ENCODE data around the gene NCOA7.

The NCOA7 gene

DNA sequence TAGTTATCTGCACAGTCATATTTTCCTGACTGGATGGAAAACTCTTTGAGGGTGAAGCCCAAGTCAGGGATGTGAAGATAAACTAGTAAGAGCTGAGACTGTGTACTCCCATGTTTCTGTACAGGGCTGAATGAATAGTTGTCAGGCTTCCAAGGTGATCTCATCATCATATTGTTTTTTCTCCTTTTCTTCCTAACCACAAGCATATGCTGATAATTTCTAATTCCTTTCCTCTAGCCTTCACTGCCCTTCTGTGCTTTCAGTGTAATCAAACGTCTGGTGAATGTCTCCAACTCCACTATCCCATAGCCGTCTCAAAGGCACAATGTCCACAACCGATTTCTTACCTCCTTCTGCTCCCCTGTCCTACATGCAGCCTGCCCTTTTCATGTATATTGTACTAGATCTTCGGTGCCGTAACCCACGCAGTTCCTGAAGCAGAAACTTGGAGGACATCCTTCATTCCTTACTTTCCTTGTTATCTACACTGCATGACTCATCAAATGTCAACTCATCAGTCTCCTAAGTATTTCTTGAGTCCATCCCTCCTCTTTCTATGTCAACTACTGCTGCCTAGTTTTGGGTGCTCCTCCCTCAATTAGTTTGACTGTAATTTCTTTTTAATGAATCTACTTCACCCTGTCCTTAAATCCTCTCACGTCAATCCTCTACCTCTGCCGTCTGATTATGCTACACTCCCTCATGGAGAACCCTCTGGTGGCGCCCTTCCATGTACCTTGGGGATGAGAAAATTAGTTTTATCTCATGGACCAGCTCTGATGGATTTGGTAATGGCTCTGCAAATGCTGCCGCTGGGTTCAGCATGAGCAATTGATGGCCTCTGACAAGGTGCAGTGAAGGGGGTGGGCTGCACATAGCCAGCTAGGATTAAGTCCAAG is 21.9 kb downstream of the NCOA7 start:
- peaks cover 99% of the 10 kb centered on the region for H3K4me1 ChIP-seq (ENCODE audit: control insufficient read depth, low read length)
- TF ChIP-seq EZH2phosphoT487 (IDR thresholded peaks at IDR 0.05; ENCODE audit: borderline replicate concordance, low read length) (no peak), CTCF (IDR thresholded peaks at IDR 0.05; ENCODE audit: low read depth, low read length, poor library complexity, severe bottlenecking) (no peak)
- H4K20me1 ChIP-seq (ENCODE audit: control insufficient read depth, insufficient read depth, low read depth, low read length): no peaks in the 10 kb centered on the region
- peak overlapping the region; percentile 68 for H3K4me3 ChIP-seq (ENCODE audit: low read length)
- H3K27me3 ChIP-seq (ENCODE audit: control insufficient read depth, low read length): no peaks in the 10 kb centered on the region
- H3K27ac ChIP-seq (ENCODE audit: low read depth, low read length): peak overlapping the region; percentile 88
- H3K36me3 ChIP-seq (ENCODE audit: control insufficient read depth, low read length): peaks cover 51% of the 10 kb centered on the region
- H3F3A ChIP-seq (ENCODE audit: control insufficient read depth, insufficient read depth): peaks cover 29% of the 10 kb centered on the region
- H3K9me3 ChIP-seq (ENCODE audit: control insufficient read depth, insufficient read depth, low read length): no peaks in the 10 kb centered on the region
- H3K4me2 ChIP-seq (ENCODE audit: low read length): peak overlapping the region; percentile 84
- no peaks in the 10 kb centered on the region for H3K9me2 ChIP-seq (replicated peaks; ENCODE audit: control insufficient read depth, low read length)
- H3K79me2 ChIP-seq (ENCODE audit: control insufficient read depth, low read length): peaks cover 100% of the 10 kb centered on the region

- H3K4me2 ChIP-seq (ENCODE audit: low read length): peak overlapping the region; percentile 75
- H3K27ac ChIP-seq (ENCODE audit: low read depth, low read length): peak overlapping the region; percentile 77
- H3K4me1 ChIP-seq (ENCODE audit: control insufficient read depth, low read length): peaks cover 88% of the 10 kb centered on the region
Measured at GRCh38 chr6:125814481-125814880, 23.7 kb downstream of the NCOA7 start.

DNA sequence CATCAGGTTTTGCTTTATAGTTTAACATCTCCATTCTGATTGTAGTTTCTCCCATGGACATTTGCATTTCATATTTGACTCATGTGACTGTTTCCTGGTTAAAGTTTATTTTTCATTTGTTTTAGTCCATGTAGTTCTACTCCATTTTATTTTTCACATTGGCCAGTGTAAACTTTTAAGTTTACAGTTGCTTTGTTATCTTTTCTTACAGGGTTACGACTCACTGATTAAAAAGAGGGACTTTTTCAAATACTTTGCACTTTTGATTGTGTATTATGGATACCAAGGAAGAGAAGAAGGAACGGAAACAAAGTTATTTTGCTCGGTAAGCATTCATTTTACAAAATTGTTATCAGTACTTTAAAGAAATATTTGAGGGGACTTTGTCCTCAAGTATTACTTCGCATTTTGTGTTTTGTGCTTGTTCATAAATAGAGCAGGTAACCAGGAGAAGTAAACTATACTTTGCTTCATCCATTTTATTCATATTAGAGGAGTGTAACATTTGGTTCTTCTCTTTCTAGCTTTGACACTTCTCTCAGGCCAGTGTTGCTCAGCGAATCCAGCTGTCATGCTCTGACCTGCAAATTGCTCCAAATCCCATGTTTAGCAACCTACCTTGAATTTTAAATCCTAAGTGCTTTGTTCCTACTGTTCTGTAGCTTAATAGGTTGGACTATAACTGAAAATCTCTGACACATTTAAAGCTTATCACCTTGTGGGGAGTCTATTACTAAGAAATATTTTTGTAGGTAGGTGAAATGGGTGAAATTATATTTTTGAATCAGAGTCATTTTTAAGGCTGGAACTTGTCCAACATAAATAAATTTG is 24.5 kb downstream of the NCOA7 start:
- Histone ChIP-seq H3K9me3 (ENCODE audit: control insufficient read depth, insufficient read depth, low read length) (no peaks in the 10 kb centered on the region), H3F3A (ENCODE audit: control insufficient read depth, insufficient read depth) (peaks cover 14% of the 10 kb centered on the region), H4K20me1 (ENCODE audit: control insufficient read depth, insufficient read depth, low read depth, low read length) (no peaks in the 10 kb centered on the region), H3K4me2 (ENCODE audit: low read length) (peak overlapping the region; percentile 75), H3K79me2 (ENCODE audit: control insufficient read depth, low read length) (peaks cover 100% of the 10 kb centered on the region), H3K4me3 (ENCODE audit: low read length) (peak overlapping the region; percentile 64), H3K27me3 (ENCODE audit: control insufficient read depth, low read length) (no peaks in the 10 kb centered on the region), H3K9me2 (replicated peaks; ENCODE audit: control insufficient read depth, low read length) (no peaks in the 10 kb centered on the region), H3K4me1 (ENCODE audit: control insufficient read depth, low read length) (peaks cover 80% of the 10 kb centered on the region), H3K36me3 (ENCODE audit: control insufficient read depth, low read length) (peaks cover 64% of the 10 kb centered on the region), H3K27ac (ENCODE audit: low read depth, low read length) (peak overlapping the region; percentile 77)
- no peak for TF ChIP-seq EZH2phosphoT487 (IDR thresholded peaks at IDR 0.05; ENCODE audit: borderline replicate concordance, low read length)
- TF ChIP-seq CTCF (IDR thresholded peaks at IDR 0.05; ENCODE audit: low read depth, low read length, poor library complexity, severe bottlenecking): no peak

More at GRCh38 chr6:125814481-125814880, 23.7 kb downstream of the NCOA7 start:
- Histone ChIP-seq H3K27me3 (ENCODE audit: control insufficient read depth, low read length) (no peaks in the 10 kb centered on the region), H3K36me3 (ENCODE audit: control insufficient read depth, low read length) (peaks cover 56% of the 10 kb centered on the region), H3K9me3 (ENCODE audit: control insufficient read depth, insufficient read depth, low read length) (no peaks in the 10 kb centered on the region), H3K79me2 (ENCODE audit: control insufficient read depth, low read length) (peaks cover 100% of the 10 kb centered on the region), H3F3A (ENCODE audit: control insufficient read depth, insufficient read depth) (peaks cover 22% of the 10 kb centered on the region), H3K9me2 (replicated peaks; ENCODE audit: control insufficient read depth, low read length) (no peaks in the 10 kb centered on the region), H4K20me1 (ENCODE audit: control insufficient read depth, insufficient read depth, low read depth, low read length) (no peaks in the 10 kb centered on the region), H3K4me3 (ENCODE audit: low read length) (peak overlapping the region; percentile 64)
- TF ChIP-seq EZH2phosphoT487 (IDR thresholded peaks at IDR 0.05; ENCODE audit: borderline replicate concordance, low read length) (no peak), CTCF (IDR thresholded peaks at IDR 0.05; ENCODE audit: low read depth, low read length, poor library complexity, severe bottlenecking) (no peak)
